ENCODE measurements around the gene PCBP4.

The PCBP4 gene

GRCh38 chr3:51978143-51978502 is 10.9 kb upstream of the PCBP4 start:
- TF ChIP-seq EZH2phosphoT487 (IDR thresholded peaks at IDR 0.05; ENCODE audit: low read depth) (no peak), CTCF (IDR thresholded peaks at IDR 0.05; ENCODE audit: low read depth, low read length) (no peak)
- no peak overlapping the region for H2AFZ ChIP-seq (ENCODE audit: low read depth, low read length)
- peaks cover 22% of the 10 kb centered on the region for H3K79me2 ChIP-seq (ENCODE audit: low read length)
- H3K36me3 ChIP-seq (replicated peaks; ENCODE audit: low read depth, low read length) = peaks cover 7% of the 10 kb centered on the region
- H3K9me3 ChIP-seq (ENCODE audit: insufficient read depth, low read length) = no peaks in the 10 kb centered on the region
- H3K27me3 ChIP-seq (ENCODE audit: low read depth, low read length) = no peaks in the 10 kb centered on the region
- no peak overlapping the region for H3K4me2 ChIP-seq (ENCODE audit: low read length)
- no peak overlapping the region for H3K4me3 ChIP-seq (ENCODE audit: low read length)
- H3K4me1 ChIP-seq (ENCODE audit: low read length) = peaks cover 20% of the 10 kb centered on the region
- H3K9ac ChIP-seq (ENCODE audit: low read length) = no peak overlapping the region
- no peaks in the 10 kb centered on the region for H4K20me1 ChIP-seq (ENCODE audit: insufficient read depth, low read length)
- H3K27ac ChIP-seq (ENCODE audit: low read length) = no peak overlapping the region

- Histone ChIP-seq H3K27ac (ENCODE audit: low read length) (no peak overlapping the region), H3K9ac (ENCODE audit: low read length) (no peak overlapping the region), H3K79me2 (ENCODE audit: low read length) (peaks cover 20% of the 10 kb centered on the region), H2AFZ (ENCODE audit: low read depth, low read length) (no peak overlapping the region), H3K36me3 (replicated peaks; ENCODE audit: low read depth, low read length) (peaks cover 7% of the 10 kb centered on the region), H3K4me2 (ENCODE audit: low read length) (no peak overlapping the region), H3K27me3 (ENCODE audit: low read depth, low read length) (no peaks in the 10 kb centered on the region), H4K20me1 (ENCODE audit: insufficient read depth, low read length) (no peaks in the 10 kb centered on the region), H3K9me3 (ENCODE audit: insufficient read depth, low read length) (no peaks in the 10 kb centered on the region), H3K4me3 (ENCODE audit: low read length) (no peak overlapping the region), H3K4me1 (ENCODE audit: low read length) (peaks cover 20% of the 10 kb centered on the region)
- TF ChIP-seq CTCF (IDR thresholded peaks at IDR 0.05; ENCODE audit: low read depth, low read length) = no peak
- TF ChIP-seq EZH2phosphoT487 (IDR thresholded peaks at IDR 0.05; ENCODE audit: low read depth) = no peak
Measured at GRCh38 chr3:51977446-51978142, 10.3 kb upstream of the PCBP4 start.

GRCh38 chr3:51975852-51976549 is 8.7 kb upstream of the PCBP4 start:
- Histone ChIP-seq H3K9me3 (ENCODE audit: insufficient read depth, low read length) (no peaks in the 10 kb centered on the region), H3K4me1 (ENCODE audit: low read length) (peaks cover 14% of the 10 kb centered on the region), H3K27ac (ENCODE audit: low read length) (no peak overlapping the region), H3K36me3 (replicated peaks; ENCODE audit: low read depth, low read length) (peaks cover 5% of the 10 kb centered on the region), H3K27me3 (ENCODE audit: low read depth, low read length) (no peaks in the 10 kb centered on the region), H4K20me1 (ENCODE audit: insufficient read depth, low read length) (no peaks in the 10 kb centered on the region), H2AFZ (ENCODE audit: low read depth, low read length) (peak overlapping the region; percentile 99; the same call in 1 of the 2 replicates), H3K79me2 (ENCODE audit: low read length) (peaks cover 8% of the 10 kb centered on the region), H3K4me3 (ENCODE audit: low read length) (peak overlapping the region; percentile 98), H3K4me2 (ENCODE audit: low read length) (peak overlapping the region; percentile 100), H3K9ac (ENCODE audit: low read length) (peak overlapping the region; percentile 96; the same call in 1 of the 2 replicates)
- TF ChIP-seq CTCF (IDR thresholded peaks at IDR 0.05; ENCODE audit: low read depth, low read length) (no peak), EZH2phosphoT487 (IDR thresholded peaks at IDR 0.05; ENCODE audit: low read depth) (no peak)

Measured in OCI-LY3 (cell line).